IMR-90 (cell line): ENCODE results near the gene AAMP. TPM values are rescaled to one million over a fixed set of nuclear protein-coding genes. Genes with fewer than 3 reads are reported as not detected.

ENCODE experiments used
- ATAC-seq: fragments of 200-7000 bp; cut with Tn5 transposase; 2 replicates; pipeline ENCODE4 v1.9.1; 2020; ENCODE audit warnings: low read depth, mild to moderate bottlenecking, moderate library complexity
- BruUV-seq: library from RNA; stranded (reverse); fragments of 400-500 nt; replicated peaks from 2 replicates; lab custom pipeline; 2021; lab: Mats Ljungman, UMichigan
- CTCF ChIA-PET: fragments of 300-600 bp; formaldehyde crosslinking; extraction: SDS; loops from one replicate; lab custom pipeline; 2021; ENCODE audit warnings: antibody characterized with exemption; lab: Yijun Ruan, JAX
- POLR2A ChIA-PET: fragments of 300-600 bp; sonication (Branson Sonifier 250); formaldehyde crosslinking; loops from one replicate; lab custom pipeline; 2022; ENCODE audit warnings: antibody characterized with exemption; ENCODE audit not compliant: unreplicated experiment; lab: Charles Lee
- DNase-seq: peaks from one replicate; pipeline ENCODE4 v3.0.0; 2013
- H2AFZ ChIP-seq: replicated peaks from 2 replicates; pipeline ENCODE3; 2013; ENCODE audit warnings: low read length, mild to moderate bottlenecking; ENCODE audit not compliant: poor library complexity
- H2AK5ac ChIP-seq: 2 replicates; pipeline ENCODE4 v1.6.1; 2013; ENCODE audit warnings: low read depth, low read length, inconsistent platforms
- H2AK9ac ChIP-seq: replicated peaks from 2 replicates; pipeline ENCODE3; 2013; ENCODE audit warnings: mild to moderate bottlenecking, low read depth, low read length, moderate library complexity; ENCODE audit not compliant: poor library complexity
- H2BK120ac ChIP-seq: 2 replicates; pipeline ENCODE4 v1.6.1; 2013; ENCODE audit warnings: low read depth, low read length, inconsistent platforms
- H2BK15ac ChIP-seq: 3 replicates; pipeline ENCODE4 v1.6.1; 2013; ENCODE audit warnings: low read depth, low read length, inconsistent platforms
- H2BK20ac ChIP-seq: 2 replicates; pipeline ENCODE4 v1.6.1; 2013; ENCODE audit warnings: low read depth, mild to moderate bottlenecking, inconsistent platforms, low read length, moderate library complexity
- H2BK5ac ChIP-seq: 2 replicates; pipeline ENCODE4 v1.6.1; 2013; ENCODE audit warnings: mild to moderate bottlenecking, low read depth, low read length, inconsistent platforms; ENCODE audit not compliant: poor library complexity, severe bottlenecking
- H3K14ac ChIP-seq: replicated peaks from 2 replicates; pipeline ENCODE4 v1.6.1; 2013; ENCODE audit warnings: low read depth, low read length, inconsistent platforms
- H3K18ac ChIP-seq: 2 replicates; pipeline ENCODE4 v1.6.1; 2013; ENCODE audit warnings: low read depth, low read length, control low read depth
- H3K23ac ChIP-seq: 2 replicates; pipeline ENCODE4 v1.6.1; 2013; ENCODE audit warnings: low read depth, low read length, inconsistent platforms
- H3K27ac ChIP-seq: 2 replicates; pipeline ENCODE4 v1.5.1; 2013; ENCODE audit warnings: mild to moderate bottlenecking, control low read depth, low read length; ENCODE audit not compliant: insufficient read depth
- H3K27me3 ChIP-seq: 2 replicates; pipeline ENCODE4 v1.6.1; 2013; ENCODE audit warnings: low read length; ENCODE audit not compliant: control insufficient read depth, insufficient read depth
- H3K36me3 ChIP-seq: 2 replicates; pipeline ENCODE4 v1.6.1; 2013; ENCODE audit warnings: low read length, mixed read lengths; ENCODE audit not compliant: control insufficient read depth, insufficient read depth
- H3K4ac ChIP-seq: 2 replicates; pipeline ENCODE4 v1.6.1; 2013; ENCODE audit warnings: low read depth, low read length, inconsistent platforms
- H3K4me1 ChIP-seq: 2 replicates; pipeline ENCODE4 v1.6.1; 2013; ENCODE audit warnings: low read length, mixed read lengths; ENCODE audit not compliant: control insufficient read depth, insufficient read depth
- H3K4me2 ChIP-seq: 2 replicates; pipeline ENCODE4 v1.6.1; 2013; ENCODE audit warnings: low read depth, mild to moderate bottlenecking, control low read depth, low read length, moderate library complexity
- H3K4me3 ChIP-seq: 2 replicates; pipeline ENCODE4 v1.5.1; 2013; ENCODE audit warnings: low read depth, mild to moderate bottlenecking, control low read depth, low read length, moderate library complexity; ENCODE audit not compliant: insufficient read depth
- H3K56ac ChIP-seq: 2 replicates; pipeline ENCODE4 v1.6.1; 2013; ENCODE audit warnings: low read length, inconsistent platforms; ENCODE audit not compliant: insufficient read depth; ENCODE audit errors: extremely low read depth
- H3K79me1 ChIP-seq, 2 experiments: 2 replicates each; pipeline ENCODE4 v1.6.1; 2013; ENCODE audit warnings: low read length in 2 of 2, inconsistent platforms in 1 of 2, low read depth in 1 of 2
- H3K9ac ChIP-seq: 2 replicates; pipeline ENCODE4 v1.6.1; 2013; ENCODE audit warnings: low read depth, low read length, control low read depth
- H3K9me1 ChIP-seq: 2 replicates; pipeline ENCODE4 v1.6.1; 2013; ENCODE audit warnings: low read length, inconsistent platforms; ENCODE audit not compliant: insufficient read depth
- H3K9me3 ChIP-seq: 2 replicates; pipeline ENCODE4 v1.6.1; 2013; ENCODE audit warnings: low read length; ENCODE audit not compliant: control insufficient read depth, insufficient read depth
- H4K20me1 ChIP-seq: 2 replicates; pipeline ENCODE4 v1.6.1; 2013; ENCODE audit warnings: low read length, inconsistent platforms; ENCODE audit not compliant: insufficient read depth
- H4K5ac ChIP-seq: 2 replicates; pipeline ENCODE4 v1.6.1; 2013; ENCODE audit warnings: mild to moderate bottlenecking, low read depth, low read length, control low read depth
- H4K8ac ChIP-seq, 2 experiments: 2 replicates each; pipeline ENCODE4 v1.6.1; 2013; ENCODE audit warnings: low read depth in 2 of 2, low read length in 2 of 2, control low read depth in 1 of 2, inconsistent platforms in 1 of 2
- H4K91ac ChIP-seq: 2 replicates; pipeline ENCODE4 v1.6.1; 2013; ENCODE audit warnings: low read depth, low read length, inconsistent platforms; ENCODE audit not compliant: insufficient read depth
- BHLHE40 ChIP-seq: fragments of 150-350 bp; IDR thresholded peaks from 2 replicates; pipeline ENCODE4 v1.6.1; 2016; ENCODE audit warnings: mild to moderate bottlenecking, low read depth, low read length
- MAZ ChIP-seq: IDR thresholded peaks from 2 replicates; pipeline ENCODE4 v1.6.1; 2012; ENCODE audit warnings: low read depth, mild to moderate bottlenecking, low read length, improper control_type of control experiment, moderate library complexity, borderline replicate concordance
- MXI1 ChIP-seq: IDR thresholded peaks from 2 replicates; pipeline ENCODE4 v1.6.1; 2012; ENCODE audit warnings: low read depth, mild to moderate bottlenecking, low read length, moderate library complexity, borderline replicate concordance
- POLR2A ChIP-seq: IDR thresholded peaks from 2 replicates; pipeline ENCODE4 v1.6.1; 2012; ENCODE audit warnings: mild to moderate bottlenecking, low read depth, low read length
- RAD21 ChIP-seq: IDR thresholded peaks from 2 replicates; pipeline ENCODE4 v1.6.1; 2012; ENCODE audit warnings: low read length, improper control_type of control experiment
- RCOR1 ChIP-seq: IDR thresholded peaks from 2 replicates; pipeline ENCODE4 v1.6.1; 2012; ENCODE audit warnings: mild to moderate bottlenecking, low read length, improper control_type of control experiment; ENCODE audit not compliant: insufficient replicate concordance
- WGBS, 2 experiments: methylation state at CpG; one replicate each; pipeline versions ENCODE4 v1.1.5 to v1.1.7; 2013; ENCODE audit warnings: missing lambda C conversion rate in 2 of 2; ENCODE audit not compliant: insufficient read length in 1 of 2; ENCODE audit errors: extremely low coverage in 2 of 2; 5-methylcytosine and 5-hydroxymethylcytosine counted together
- dilution Hi-C: fragments of 300-500 bp; cut with HindIII; formaldehyde crosslinking; loops from one replicate; pipeline ENCODE4 v1.14.3; 2018; ENCODE audit warnings: low sequenced_read_pairs; ENCODE audit not compliant: unreplicated experiment
- in situ Hi-C: fragments of 300-500 bp; cut with MboI; formaldehyde crosslinking; loops from 3 replicates; pipeline ENCODE4 v1.14.3; 2019; ENCODE audit warnings: low sequenced_read_pairs, inconsistent platforms, mixed read lengths
- intact Hi-C: fragments of 100-400 bp; cut with micrococcal nuclease; formaldehyde crosslinking; loops from 2 replicates; pipeline ENCODE4 v1.10.0; 2022
- polyA plus RNA-seq, 3 experiments: library from polyadenylated mRNA; depleted of rRNA; stranded (reverse); fragments of >200 nt; gene quantifications; 2 replicates each; pipeline ENCODE4 v1.2.3, GENCODE V29; 2012; ENCODE audit warnings: low replicate concordance in 1 of 3
- total RNA-seq: library from RNA; depleted of rRNA; stranded (reverse); fragments of >200 nt; gene quantifications from 2 replicates; pipeline ENCODE4 v1.2.3, GENCODE V29; 2012

AAMP gene
- total and polyA plus RNA-seq, 2 of the 4 experiments (the other 2 are of a cell fraction) = 104 to 112 TPM

- ChIA-PET CTCF (no interaction called here), POLR2A (interaction anchor here (0.6 kb wide), 1 partner anchor 849 kb away, joined by 14 read pairs; no protein-coding TSS in a partner anchor)
- peaks cover 67% of the 10 kb centered on the region for H3K36me3 ChIP-seq
These were observed 16.7 kb downstream of the AAMP start for GRCh38 chr2:218253232-218253625.

More at GRCh38 chr2:218253232-218253625, 16.7 kb downstream of the AAMP start:
- Histone ChIP-seq H3K23ac (no peak overlapping the region), H3K4me1 (peaks cover 5% of the 10 kb centered on the region; the same call in 1 of the 2 replicates), H3K9ac (no peak overlapping the region), H3K18ac (no peak overlapping the region), H3K27me3 (no peaks in the 10 kb centered on the region), H4K91ac (no peak overlapping the region), H3K79me1 (peaks cover 37 to 52% of the 10 kb centered on the region in 2 experiments), H4K5ac (no peak overlapping the region), H2AFZ (no peak overlapping the region), H3K56ac (no peak overlapping the region), H3K4me3 (no peak overlapping the region), H2BK5ac (no peak overlapping the region), H3K4me2 (no peak overlapping the region), H3K27ac (no peak overlapping the region), H4K8ac (no peak overlapping the region), H2AK5ac (no peak overlapping the region), H4K20me1 (peaks cover 35% of the 10 kb centered on the region), H3K9me1 (peaks cover 5% of the 10 kb centered on the region; the same call in 1 of the 2 replicates), H2AK9ac (no peak overlapping the region), H2BK15ac (no peak overlapping the region), H2BK120ac (no peak overlapping the region), H3K4ac (no peak overlapping the region), H3K14ac (no peak overlapping the region), H2BK20ac (no peak overlapping the region), H3K9me3 (no peaks in the 10 kb centered on the region)
- DNase-seq (no peak), ATAC-seq (no peak)
- intact Hi-C loops = no loop called here
- dilution Hi-C loops = no loop called here
- TF ChIP-seq RCOR1 (no peak), BHLHE40 (no peak), MAZ (no peak), POLR2A (no peak), RAD21 (no peak), MXI1 (no peak)
- WGBS, 2 experiments = 100% methylated on average over 3 of the region's 5 CpGs; no CpG with 5 or more reads in 1 of the 2 experiments
- in situ Hi-C loops = no loop called here
- BruUV-seq = no TSS peak
